NCI-H2029 (cell line): ENCODE measurements around the gene DAB2IP.

ENCODE experiments used
- DNase-seq: peaks from one replicate; lab custom pipeline; 2025; lab: John Stamatoyannopoulos, UW

Gene DAB2IP

DNA sequence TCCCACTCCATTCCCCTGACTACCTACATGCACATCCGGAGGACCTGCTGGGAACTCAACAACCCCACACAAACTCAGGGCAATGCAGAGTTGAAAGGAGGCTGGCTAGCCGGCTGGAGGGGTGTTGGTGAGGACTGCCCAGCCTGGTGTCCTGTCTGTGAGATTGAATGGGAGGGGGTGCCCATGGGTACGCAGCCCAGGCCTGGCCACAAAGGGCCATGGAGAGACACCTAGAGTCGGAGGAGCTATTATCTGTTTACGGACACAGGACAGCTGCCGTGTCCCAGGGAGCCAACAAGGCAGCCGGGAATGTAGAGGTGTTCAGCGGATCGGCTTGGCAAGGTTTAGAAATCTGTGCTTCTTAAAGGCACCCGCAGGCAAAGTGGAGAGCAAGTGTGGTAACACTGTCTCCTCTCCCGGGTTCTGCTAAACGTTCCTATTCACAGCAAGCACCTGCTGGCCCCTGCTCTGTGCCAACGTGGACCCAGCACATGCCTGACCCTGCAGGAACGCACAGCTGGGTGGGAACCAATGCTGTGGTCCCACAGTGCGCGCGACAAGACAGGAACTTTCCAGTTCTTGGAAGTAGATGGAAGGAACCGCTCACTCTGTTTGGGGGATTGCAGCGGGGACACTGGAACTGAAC, 166.7 kb downstream of the DAB2IP start:
- no peak for DNase-seq

DNA sequence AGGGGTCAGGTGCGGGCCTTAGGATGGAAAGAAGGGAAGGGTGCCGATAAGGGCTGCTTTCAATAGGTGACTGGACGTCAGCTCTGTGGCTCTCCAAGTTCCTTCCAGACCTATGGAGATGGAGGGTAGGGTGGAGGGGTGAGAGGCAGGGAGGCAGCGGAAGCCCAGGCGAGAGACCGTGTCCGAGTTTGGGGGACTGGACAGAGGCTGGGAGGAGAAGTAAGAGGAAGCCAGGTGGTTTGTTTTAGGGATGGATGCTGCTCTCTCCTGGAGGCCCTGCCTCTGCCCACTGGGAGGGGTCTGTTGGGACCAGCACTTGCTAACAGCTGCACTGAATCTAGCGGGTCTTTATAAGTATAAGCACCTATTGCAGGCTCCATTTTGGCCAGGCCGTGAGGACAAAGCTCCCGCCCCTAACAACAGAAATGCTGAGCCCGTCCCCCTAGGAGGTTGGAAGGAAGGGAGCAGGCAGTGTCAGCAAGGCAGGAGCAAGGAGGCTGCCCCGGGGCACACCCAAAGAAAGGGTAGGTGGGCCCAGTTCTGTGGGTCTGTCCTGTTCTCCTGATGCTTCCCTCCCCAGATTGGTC, 167.5 kb downstream of the DAB2IP start:
- DNase-seq = no peak

DNA sequence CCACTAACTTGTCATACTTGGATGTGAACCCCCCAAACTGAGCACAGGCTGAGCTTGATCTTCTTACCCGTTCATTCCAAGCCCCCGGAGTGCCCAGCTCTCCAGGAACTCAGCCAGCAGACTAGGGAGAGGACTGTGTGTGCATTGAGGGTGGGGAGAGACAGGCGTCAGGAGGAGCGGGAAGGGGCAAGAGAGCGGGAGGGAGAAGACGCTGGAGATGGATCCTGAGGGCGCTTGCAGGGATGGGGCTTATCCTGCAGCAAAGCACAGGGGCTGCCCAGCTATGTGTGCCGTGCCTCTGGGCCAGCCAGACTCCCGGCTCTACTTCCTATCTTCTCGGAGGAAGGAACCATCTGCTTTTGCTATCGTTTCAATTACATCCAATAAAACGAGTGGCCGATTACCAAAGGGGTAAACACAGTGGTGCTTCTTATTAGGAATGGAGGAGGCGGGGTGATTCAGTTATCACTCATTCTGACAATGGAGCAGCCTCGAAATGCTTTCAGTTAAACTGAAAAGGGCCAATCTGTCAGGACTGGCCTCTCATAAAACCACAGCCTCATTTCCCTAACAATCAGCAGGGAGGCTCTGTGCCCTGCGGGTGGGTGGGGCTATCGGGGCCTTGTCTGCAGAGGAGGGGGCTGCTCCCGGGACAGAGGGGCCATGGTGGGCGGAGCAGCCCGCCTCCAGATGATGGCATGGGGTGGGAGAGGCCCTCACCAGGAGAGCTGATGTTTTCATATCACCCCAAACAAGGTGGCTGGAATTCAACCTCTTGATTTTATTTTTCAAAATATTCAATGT, 168.2 kb downstream of the DAB2IP start:
- no peak for DNase-seq

DNA sequence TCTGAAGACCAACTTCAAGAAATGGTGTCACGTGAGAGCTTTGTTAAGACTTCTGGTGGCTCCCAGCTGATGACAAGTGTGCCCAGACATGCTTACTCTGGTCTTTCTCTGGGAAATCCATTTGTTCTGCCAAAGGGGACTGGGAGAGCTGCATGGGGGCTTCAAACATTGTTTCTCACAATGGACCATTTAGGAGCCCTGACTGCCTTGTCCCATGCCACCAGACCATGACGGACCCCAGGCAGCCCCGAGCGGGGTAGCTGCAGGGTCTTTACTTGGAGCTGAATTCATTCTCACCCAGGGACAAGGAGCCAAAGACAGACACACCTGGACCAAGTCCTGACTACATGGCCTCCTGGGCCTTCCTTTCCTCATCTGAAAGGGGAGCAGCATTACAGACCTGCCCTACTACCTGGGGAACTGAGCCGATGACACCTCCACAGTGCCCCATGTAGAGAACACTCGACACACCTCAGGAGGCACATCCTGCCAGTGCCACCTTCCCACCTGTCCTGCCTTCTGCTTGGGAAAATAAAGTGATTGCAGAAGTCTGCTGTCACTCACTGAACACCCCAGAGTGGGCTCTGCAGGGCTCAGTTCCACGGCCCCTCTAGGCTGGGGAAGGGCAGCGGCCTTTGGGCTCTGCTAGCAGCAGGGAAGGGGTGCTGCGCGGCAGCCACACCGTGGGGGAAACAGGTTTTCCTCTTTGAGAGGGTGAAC, 169.0 kb downstream of the DAB2IP start:
- no peak for DNase-seq

DNA sequence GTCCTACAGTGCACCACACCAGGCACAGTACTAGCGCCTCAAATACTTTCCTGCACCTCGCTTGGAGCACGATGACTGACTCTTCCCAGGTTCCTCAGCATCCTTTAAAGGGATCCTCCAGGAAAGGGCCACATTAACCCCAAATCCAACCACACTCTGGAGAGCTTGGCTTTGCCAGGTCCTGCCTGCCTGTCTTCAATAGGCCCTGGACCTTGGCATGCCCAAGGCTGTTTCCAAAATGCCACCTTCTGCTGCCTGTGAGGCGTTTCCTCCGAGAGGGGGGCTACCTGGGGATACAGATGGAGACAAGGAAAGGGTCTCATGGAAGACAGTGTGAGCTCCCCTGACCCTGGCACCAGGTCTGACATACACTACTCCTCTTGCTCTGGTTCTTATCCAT, 169.9 kb downstream of the DAB2IP start:
- no peak for DNase-seq

DNA sequence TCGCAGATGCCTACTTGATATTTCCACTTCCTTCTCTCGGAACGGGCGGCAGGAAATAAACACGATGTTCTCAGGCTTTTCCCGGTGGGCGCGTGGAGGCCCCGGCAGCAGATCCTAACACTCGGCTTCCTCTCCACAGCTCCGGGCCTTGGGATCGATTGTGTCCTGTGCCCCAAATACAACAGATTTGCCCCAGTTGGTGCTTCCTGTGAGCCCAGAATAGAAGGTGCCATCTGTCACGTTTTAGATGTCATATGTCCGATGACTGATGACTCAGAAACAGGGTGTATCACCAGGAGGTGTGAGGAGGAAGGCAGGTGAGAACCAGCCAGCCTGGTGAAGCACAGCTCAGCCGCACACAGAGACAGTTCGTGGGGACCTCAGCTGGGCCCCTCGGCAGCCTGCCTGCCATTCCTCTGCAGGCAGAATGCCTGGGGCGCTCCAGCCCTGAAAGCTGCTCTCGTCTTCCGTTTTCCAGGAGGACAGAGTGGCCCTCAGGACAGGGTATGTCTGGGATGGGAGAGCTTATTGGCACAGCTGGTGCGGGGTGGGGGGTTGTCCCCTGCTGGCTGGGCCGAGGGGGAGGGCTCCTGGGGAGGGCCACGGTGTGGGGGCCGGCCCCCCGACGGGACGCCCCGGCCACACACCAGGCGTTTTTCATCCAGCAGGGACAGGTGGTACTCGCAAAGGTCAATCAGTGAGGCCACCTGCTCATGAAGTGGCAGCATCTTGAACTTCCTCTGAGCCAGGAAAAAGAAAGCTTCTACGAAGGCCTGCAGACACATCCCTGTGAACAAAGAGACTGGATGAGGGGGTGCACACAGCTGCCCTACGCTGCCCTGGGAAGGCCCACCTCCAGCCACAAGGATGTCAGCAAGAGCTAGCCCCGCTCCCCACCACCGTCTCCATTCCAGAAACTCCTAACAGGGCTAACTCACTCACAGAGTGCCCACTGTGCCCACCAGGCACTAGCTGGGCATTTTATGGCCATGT, 171.0 kb downstream of the DAB2IP start:
- no peak for DNase-seq

DNA sequence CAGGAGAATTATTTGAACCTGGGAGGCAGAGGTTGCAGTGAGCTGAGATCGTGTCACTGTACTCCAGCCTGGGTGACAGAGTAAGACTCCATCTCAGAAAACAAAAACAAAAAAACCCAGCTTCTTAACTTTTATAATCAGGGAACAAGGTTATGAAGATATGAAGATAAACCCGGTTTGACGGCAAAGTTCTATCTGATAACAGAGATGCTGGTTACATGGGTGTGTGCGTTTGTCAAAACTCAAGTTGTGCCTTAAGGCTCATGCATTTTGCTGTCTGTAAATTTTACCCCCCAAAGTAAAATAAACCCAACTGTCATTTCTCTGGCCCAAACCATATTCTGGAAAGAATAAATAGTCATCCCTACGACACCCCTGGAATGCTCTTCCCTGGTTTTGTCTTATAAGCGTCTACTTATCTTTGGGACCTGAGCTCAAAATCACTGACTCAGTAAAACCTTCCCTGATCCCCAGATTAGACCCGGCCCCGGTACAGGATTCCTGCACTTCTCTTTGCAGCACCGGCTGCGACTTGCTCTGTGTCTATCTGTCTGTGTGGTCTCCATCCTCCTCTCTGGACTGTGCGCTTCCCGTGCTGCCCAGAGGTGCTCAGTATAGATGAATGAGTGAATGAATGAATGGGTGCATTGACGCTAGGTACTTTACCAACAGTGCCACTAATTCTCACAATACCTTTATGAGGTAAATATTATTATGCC, 172.2 kb downstream of the DAB2IP start:
- no peak for DNase-seq

DNA sequence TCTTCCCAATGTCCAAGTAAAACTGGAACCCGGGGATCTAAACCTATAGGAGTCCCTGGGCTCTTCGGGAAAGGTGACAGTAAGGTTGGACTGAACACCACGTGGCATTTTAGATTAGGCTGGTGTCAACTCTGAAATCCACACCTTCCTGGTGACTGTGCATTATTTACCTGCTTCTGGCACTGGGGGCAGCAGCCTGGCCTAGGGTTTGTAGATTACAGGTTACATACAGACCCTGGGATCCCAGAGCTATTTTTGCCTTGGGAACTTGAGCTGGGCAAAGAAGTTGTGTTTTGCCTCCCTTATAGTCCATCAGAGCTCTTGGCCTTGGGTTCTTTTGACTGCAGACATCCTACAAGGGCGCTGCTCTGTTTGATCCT, 173.2 kb downstream of the DAB2IP start:
- DNase-seq = no peak

DNA sequence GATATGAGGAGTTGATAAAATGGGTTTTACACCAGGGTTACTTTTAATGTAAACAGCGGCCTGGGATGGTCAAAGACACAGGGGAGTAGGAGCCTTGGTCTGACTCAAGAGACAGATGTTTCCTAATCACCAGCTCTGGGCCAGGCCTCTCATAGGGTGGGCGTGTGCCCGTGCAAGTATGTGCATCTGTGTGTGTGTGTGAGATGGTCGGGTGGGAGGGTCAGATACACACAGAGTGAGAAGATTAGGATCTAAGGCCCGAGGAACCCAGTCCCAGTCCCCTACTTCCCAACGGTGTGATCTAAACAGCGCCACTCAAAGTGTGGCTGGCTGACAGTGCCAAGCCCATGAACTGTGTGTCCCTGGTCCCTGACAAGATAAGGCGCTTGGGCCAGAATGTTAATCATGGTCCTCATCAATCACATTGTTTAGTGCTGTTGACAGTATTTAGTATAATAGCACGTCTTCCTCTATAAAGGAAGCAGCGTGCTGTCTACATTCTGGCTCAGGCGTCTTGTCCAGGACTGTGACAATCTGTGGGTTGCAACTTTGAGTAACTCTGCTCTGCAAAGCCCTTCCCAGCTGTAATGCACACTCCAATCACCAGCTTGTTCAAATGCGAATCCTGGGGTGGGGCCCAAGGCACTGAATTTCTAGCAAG, 173.7 kb downstream of the DAB2IP start:
- no peak for DNase-seq

DNA sequence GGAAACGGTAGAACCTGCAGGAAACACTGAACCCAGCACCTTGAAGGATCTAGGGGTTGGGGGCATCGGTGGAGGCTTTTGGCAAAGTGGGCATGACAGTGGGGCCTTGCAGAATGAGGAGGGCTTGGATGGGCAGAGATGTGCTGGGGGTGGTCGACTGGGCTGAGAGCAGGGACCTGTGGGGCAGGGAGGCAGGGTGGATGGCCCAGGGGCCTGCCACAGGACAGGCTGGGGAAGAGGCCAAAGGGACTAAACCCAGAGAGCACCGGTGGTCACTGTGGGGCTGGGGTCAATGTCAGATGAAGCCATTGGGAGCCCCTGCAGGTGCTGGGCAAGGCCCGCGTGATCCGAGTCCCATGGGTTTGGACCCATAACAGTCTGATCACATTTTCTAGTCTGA, 175.3 kb downstream of the DAB2IP start:
- no peak for DNase-seq

DNA sequence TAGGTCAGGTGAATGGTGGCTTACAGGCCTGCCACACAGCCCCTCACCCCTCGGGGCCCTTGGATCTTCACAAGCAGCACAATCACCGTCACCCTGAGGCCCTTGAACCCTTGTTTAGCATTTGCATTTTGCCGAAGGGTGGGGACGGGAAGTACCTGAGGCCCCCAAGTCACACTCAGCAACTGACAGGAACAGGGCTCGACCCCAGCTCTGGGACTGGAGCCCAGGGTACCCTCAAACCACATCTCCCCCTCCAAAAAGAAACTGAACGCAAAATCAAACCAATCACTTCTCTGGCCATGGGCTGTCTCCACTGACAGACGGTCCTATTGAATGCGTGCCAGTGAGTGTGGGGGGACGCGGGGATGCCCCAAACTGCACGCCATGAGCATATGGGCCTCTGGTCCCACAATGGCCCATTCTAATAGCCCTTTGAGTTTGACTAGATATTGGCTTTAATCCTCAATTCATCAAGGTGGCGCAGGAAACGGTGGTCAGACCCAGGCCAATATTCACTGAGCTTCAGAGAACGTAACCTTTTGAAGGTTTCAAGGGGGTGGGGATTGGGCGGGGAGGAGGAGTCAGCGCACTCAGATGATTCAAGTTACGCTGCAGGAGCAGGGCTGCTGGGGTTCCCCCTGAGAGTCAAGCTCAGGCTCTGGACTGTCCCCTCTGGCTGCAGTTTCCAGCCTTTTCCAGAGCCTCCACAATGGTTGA, 176.0 kb downstream of the DAB2IP start:
- DNase-seq = no peak

DNA sequence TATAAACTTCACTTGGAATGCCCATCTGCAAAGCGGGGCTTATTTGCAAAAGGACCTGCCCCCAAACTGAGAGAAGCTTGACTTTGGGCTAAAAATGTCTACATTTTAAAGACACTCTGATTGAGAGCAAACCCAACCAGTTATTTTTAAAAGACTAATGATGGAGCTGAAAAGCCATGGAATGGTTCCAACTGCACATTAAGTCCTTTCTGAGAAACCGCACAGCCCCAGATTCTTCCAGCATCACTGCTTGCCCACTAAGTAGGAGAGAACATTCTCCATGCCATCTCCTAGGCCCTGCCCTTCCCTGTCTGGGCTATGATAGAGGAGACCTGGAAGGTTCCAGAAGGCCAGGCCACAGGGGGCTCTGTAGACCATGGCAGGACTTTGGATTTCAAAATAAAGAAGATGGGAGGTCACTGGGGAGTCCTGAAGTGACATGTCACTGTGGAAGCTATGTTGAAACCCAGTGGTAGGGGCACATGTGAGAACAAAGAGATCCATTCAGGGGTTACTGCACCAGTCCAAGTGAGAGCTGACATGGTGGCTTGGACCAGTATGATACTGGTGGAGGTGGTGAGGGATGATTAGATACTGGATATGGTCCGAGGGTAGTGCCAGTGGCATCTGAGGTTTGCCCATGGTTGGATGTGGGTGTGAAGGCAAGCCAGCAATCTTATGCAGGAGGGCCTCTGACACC, 179.2 kb downstream of the DAB2IP start:
- DNase-seq = no peak

DNA sequence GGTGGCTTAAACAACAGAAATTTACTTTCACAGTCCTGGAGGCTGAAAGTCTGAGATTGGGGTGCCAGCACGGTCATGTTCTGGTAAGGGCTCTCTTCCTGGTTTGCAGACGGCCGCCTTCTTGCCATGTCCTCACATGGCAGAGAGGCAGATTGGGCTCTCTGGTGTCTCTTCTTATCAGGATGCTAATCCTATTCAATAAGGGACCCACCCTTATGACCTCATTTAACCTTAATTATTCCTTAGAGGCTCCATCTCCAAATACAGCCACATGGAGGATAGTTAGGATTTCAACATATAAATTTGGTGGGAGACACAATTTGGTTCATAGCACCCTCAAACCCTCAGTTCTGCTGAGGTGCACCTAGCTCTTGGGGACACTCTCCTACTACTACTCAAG, 180.4 kb downstream of the DAB2IP start:
- DNase-seq = no peak

DNA sequence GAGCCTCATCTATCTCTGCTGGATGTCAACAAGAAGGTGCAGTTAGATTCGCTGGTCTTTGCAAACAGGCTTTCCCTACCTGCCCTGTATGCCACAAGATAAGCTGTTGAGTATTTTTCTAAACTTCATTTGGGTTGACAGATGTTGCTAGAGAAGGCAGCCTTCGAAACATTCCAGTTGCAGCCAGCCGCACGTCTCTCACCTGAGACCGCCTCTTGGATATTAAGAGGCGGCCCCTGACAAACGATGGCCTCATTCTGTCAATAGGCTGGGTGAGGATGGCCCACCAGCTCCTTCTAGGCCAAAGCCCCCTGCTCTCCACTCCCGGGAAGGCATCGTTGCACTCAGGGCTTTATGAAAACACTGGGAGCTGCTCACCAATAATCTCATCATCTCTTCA, 181.6 kb downstream of the DAB2IP start:
- DNase-seq = no peak
